BJ (cell line): Measurements from ENCODE around the gene C6orf62. TPM values are rescaled to one million over a fixed set of nuclear protein-coding genes. Genes with fewer than 3 reads are reported as not detected.

Experiments used
- CTCF ChIA-PET: fragments of 350-600 bp; formaldehyde crosslinking; extraction: SDS; loops from one replicate; lab custom pipeline; 2021; ENCODE audit warnings: antibody characterized with exemption, inconsistent platforms; lab: Yijun Ruan, JAX
- POLR2A ChIA-PET: fragments of 300-600 bp; sonication (Branson Sonifier 250); formaldehyde crosslinking; extraction: SDS; loops from one replicate; lab custom pipeline; 2021; ENCODE audit warnings: antibody characterized with exemption; lab: Charles Lee
- DNase-seq: peaks from one replicate; pipeline ENCODE4 v3.0.0-alpha.2; 2011; ENCODE audit warnings: low read depth
- H3K27me3 ChIP-seq: 2 replicates; pipeline ENCODE4 v1.6.0; 2011; ENCODE audit warnings: low read length; ENCODE audit not compliant: control insufficient read depth, insufficient read depth
- H3K36me3 ChIP-seq: 2 replicates; pipeline ENCODE4 v1.5.1; 2011; ENCODE audit warnings: low read length; ENCODE audit not compliant: control insufficient read depth, insufficient read depth
- H3K4me3 ChIP-seq: 2 replicates; pipeline ENCODE4 v1.5.1; 2011; ENCODE audit warnings: low read depth, mild to moderate bottlenecking, control low read depth, low read length
- polyA plus RNA-seq: library from polyadenylated mRNA; depleted of rRNA; stranded (reverse); fragments of >200 nt; gene quantifications from 2 replicates; pipeline ENCODE4 v1.2.3, GENCODE V29; 2011
- TF ChIP-seq, protein P1 (sequence below): IDR thresholded peaks from 2 replicates; pipeline ENCODE4 v1.5.1; 2011; ENCODE audit warnings: low read depth, mild to moderate bottlenecking, control low read depth, inconsistent platforms, low read length, moderate library complexity; ENCODE audit not compliant: insufficient read depth

C6orf62 gene
- polyA plus RNA-seq, 1 experiment, result 38.9 TPM

DNA sequence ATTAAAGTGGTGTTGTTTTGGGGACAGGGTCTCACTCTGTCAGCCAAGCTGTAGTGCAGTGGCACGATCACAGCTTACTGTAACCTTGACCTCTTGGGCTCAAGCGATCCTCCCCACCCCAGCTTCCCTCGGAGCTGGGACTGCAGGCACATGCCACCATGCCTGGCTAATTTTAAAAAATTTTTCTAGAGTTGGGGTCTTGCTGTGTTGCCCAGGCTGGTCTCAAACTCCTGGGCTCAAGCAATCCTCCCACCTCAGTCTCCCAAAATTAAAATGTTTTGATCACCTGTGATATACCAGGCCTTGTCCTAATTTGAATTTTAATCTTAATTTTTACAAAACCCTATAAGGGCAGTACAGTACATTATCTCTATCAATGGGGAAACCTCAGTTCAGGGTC lies 26.5 kb downstream of the C6orf62 start:
- ChIA-PET POLR2A (no interaction called here), CTCF (interaction anchor here (0.8 to 10.9 kb wide), 2 partner anchors 110 to 1324 kb away, joined by 3 to 110 read pairs; no protein-coding TSS in a partner anchor)
- H3K27me3 ChIP-seq, result no peaks in the 10 kb centered on the region
- no peak overlapping the region for H3K4me3 ChIP-seq
- TF ChIP-seq, protein P1, sequence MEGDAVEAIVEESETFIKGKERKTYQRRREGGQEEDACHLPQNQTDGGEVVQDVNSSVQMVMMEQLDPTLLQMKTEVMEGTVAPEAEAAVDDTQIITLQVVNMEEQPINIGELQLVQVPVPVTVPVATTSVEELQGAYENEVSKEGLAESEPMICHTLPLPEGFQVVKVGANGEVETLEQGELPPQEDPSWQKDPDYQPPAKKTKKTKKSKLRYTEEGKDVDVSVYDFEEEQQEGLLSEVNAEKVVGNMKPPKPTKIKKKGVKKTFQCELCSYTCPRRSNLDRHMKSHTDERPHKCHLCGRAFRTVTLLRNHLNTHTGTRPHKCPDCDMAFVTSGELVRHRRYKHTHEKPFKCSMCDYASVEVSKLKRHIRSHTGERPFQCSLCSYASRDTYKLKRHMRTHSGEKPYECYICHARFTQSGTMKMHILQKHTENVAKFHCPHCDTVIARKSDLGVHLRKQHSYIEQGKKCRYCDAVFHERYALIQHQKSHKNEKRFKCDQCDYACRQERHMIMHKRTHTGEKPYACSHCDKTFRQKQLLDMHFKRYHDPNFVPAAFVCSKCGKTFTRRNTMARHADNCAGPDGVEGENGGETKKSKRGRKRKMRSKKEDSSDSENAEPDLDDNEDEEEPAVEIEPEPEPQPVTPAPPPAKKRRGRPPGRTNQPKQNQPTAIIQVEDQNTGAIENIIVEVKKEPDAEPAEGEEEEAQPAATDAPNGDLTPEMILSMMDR, result no peak
- no peak for DNase-seq
- no peaks in the 10 kb centered on the region for H3K36me3 ChIP-seq

DNA sequence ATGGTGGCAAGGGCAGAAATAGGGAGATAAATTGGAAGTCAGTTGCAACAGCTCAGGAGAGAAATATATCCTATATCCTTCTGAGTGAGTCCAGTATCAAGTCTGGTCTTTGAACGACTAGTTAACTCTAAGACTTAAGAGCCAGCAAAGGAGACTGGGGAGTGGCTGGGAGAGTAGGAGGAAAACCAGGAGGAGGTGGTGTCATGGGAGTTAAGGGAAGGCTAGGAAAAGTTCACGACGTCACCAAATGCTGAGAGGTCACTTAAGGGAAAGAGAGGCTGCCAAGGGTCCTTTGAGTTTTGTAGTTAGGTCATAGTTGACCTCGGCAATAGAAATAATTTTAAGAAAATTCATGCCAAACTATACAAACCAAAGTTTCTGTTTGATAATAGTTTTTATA lies 27.0 kb downstream of the C6orf62 start:
- CTCF ChIA-PET, result interaction anchor here (0.8 to 10.9 kb wide), 3 partner anchors 16 to 1325 kb away, joined by 3 to 110 read pairs (median 3); no protein-coding TSS in a partner anchor
- no peak for DNase-seq
- POLR2A ChIA-PET, result no interaction called here

DNA sequence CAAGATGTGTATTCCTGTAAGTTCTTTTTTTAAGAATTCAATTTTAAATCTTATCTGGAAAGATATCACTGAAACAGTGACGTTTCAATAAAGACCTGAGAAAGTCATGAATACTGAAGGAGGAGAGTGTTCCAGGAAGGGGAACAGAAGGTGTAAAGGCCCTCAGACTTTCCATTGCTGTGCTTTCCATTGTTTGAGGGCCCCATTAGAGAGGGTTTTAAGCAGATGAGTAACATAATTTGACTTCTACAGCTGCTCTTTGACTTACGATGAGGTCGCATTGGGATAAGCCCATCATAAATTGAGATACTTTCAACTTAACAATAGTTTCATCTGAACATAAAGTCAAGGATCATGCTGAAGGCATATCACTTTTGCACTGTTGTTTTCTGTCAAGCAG lies 27.4 kb downstream of the C6orf62 start:
- TF ChIP-seq, protein P1, result no peak
- POLR2A ChIA-PET, result no interaction called here
- CTCF ChIA-PET, result interaction anchor here (1.5 to 10.9 kb wide), 2 partner anchors 16 to 109 kb away, joined by 3 to 110 read pairs; no protein-coding TSS in a partner anchor
- DNase-seq, result no peak
- Histone ChIP-seq H3K27me3 (no peaks in the 10 kb centered on the region), H3K36me3 (no peaks in the 10 kb centered on the region), H3K4me3 (no peak overlapping the region)

More for the DNA sequence above, 27.0 kb downstream of the C6orf62 start:
- Histone ChIP-seq H3K36me3 (no peaks in the 10 kb centered on the region), H3K27me3 (no peaks in the 10 kb centered on the region), H3K4me3 (no peak overlapping the region)
- TF ChIP-seq, protein P1, result no peak

DNA sequence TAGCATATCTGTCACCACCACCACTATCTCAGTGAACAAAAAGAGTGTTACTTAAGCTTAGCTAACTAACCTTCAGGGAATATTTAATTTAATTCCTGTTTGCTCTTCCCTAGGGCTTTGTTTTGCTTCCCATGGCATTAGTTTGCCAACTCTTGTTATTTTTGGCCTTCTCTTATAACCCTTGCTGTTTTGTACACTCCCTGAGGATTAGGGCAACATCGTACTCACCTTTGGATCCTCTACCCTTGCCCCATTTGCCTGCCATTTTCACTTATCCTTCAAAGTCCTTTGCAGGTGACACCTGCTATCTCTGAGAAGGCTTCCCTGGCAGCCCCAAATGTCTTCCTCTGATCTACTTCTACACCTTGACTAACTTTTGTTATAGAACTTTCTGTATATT lies 28.4 kb downstream of the C6orf62 start:
- CTCF ChIA-PET, result interaction anchor here (1.5 to 10.9 kb wide), 2 partner anchors 17 to 108 kb away, joined by 3 to 110 read pairs; no protein-coding TSS in a partner anchor
- no peak for DNase-seq
- POLR2A ChIA-PET, result no interaction called here
- H3K27me3 ChIP-seq, result no peaks in the 10 kb centered on the region
- H3K36me3 ChIP-seq, result no peaks in the 10 kb centered on the region
- TF ChIP-seq, protein P1, result no peak
- H3K4me3 ChIP-seq, result no peak overlapping the region

DNA sequence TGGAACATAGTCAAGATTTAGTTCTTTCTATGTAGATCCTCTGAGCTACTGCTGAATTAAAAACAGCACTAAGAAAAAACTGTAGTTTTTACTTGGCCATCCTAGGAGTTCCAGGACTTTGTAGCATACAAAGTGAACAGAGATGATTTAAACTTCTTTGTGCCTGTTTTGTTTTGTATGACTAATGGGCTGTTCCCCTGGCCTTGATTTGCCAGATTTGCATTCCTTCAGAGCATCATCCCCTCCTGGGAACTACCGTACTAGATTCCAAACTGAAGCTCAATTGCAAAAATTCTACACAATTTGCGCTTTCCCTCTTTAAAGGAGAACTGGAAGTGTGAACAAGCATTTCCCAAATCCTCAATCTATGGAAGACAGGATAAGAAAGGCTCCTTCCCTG lies 29.0 kb downstream of the C6orf62 start:
- H3K27me3 ChIP-seq, result no peaks in the 10 kb centered on the region
- no peaks in the 10 kb centered on the region for H3K36me3 ChIP-seq
- POLR2A ChIA-PET, result interaction anchor here (0.7 kb wide), 1 partner anchor 166 kb away, joined by 5 read pairs; no protein-coding TSS in a partner anchor
- CTCF ChIA-PET, result interaction anchor here (10.9 kb wide), 1 partner anchor 108 kb away, joined by 110 read pairs; no protein-coding TSS in a partner anchor
- TF ChIP-seq, protein P1, result no peak
- DNase-seq, result no peak
- no peak overlapping the region for H3K4me3 ChIP-seq
